K562 (cell line): ENCODE data around the gene NAA40. TPM values are rescaled to one million over a fixed set of nuclear protein-coding genes. Genes with fewer than 3 reads are reported as not detected.

Experiments used
- CHD2 ChIP-seq: IDR thresholded peaks from 2 replicates; pipeline ENCODE4 v1.6.1; 2011; ENCODE audit warnings: low read depth, low read length
- HCFC1 ChIP-seq: IDR thresholded peaks from 2 replicates; pipeline ENCODE4 v1.6.1; 2012; ENCODE audit warnings: low read depth, low read length, improper control_type of control experiment
- HDAC1 ChIP-seq, 2 experiments: fragments of 450-650 bp; IDR thresholded peaks; 2 replicates each; pipeline ENCODE4 v1.6.1; 2016 to 2017; ENCODE audit warnings: inconsistent platforms in 1 of 2, mild to moderate bottlenecking in 1 of 2, moderate library complexity in 1 of 2
- NFYB ChIP-seq: IDR thresholded peaks from 2 replicates; pipeline ENCODE4 v1.6.1; 2011; ENCODE audit warnings: mild to moderate bottlenecking, moderate library complexity; ENCODE audit not compliant: insufficient read length; ENCODE audit errors: extremely low read depth
- POLR2H ChIP-seq: IDR thresholded peaks from 2 replicates; pipeline ENCODE4 v1.6.1; 2016; ENCODE audit warnings: missing genetic modification characterization, low read depth, mild to moderate bottlenecking, control low read depth, missing compliant biosample characterization, moderate library complexity
- USF1 ChIP-seq: sonication (generic); formaldehyde crosslinking; IDR thresholded peaks from 2 replicates; pipeline ENCODE4 v1.9.0; 2022; ENCODE audit warnings: mild to moderate bottlenecking, missing genetic modification reagents
- ZMIZ1 ChIP-seq, 2 experiments: fragments of 150-350 bp in 1 of 2; IDR thresholded peaks; 2 replicates each; pipeline ENCODE4 v1.6.1; 2012 to 2016; ENCODE audit warnings: low read depth in 2 of 2, low read length in 2 of 2, mild to moderate bottlenecking in 1 of 2, moderate library complexity in 1 of 2
- ZNF583 ChIP-seq: fragments of 250-450 bp; sonication (Bioruptor Pico); IDR thresholded peaks from 2 replicates; pipeline ENCODE4 v1.4.0; 2020
- ZNF668 ChIP-seq: fragments of 250-450 bp; sonication (Bioruptor Pico); IDR thresholded peaks from 2 replicates; pipeline ENCODE4 v1.8.0; 2022; ENCODE audit warnings: mild to moderate bottlenecking, inconsistent platforms
- polyA plus RNA-seq, 8 experiments: library from polyadenylated mRNA; depleted of rRNA in 4 of 8; stranded (reverse) in 5 of 8; unstranded in 3 of 8; fragments of >200 nt; fragmentation: Nextera tagmentation in 2 of 8; fragmentation: Illumina TruSeq in 1 of 8; extraction: Ambion mirVana in 2 of 8; extraction: Trizol in 1 of 8; gene quantifications; 2 replicates each; pipeline versions ENCODE4 v1.2.1 to v1.2.3, GENCODE V29; 2011 to 2014; ENCODE audit warnings: inconsistent platforms in 1 of 8, missing spikeins in 1 of 8
- total RNA-seq, 7 experiments: library from RNA; depleted of rRNA in 6 of 7; stranded (reverse); fragments of >200 nt in 6 of 7; fragmentation: Illumina TruSeq in 2 of 7; extraction: Trizol in 2 of 7; gene quantifications; 2 replicates each; pipeline versions ENCODE4 v1.2.1 to v1.2.3, GENCODE V29; 2011 to 2021; ENCODE audit warnings: low replicate concordance in 1 of 7
- TF ChIP-seq, protein P1 (sequence below): fragments of 450-650 bp; IDR thresholded peaks from 2 replicates; pipeline ENCODE4 v1.6.1; 2016; ENCODE audit warnings: missing biosample characterization, missing genetic modification characterization
- TF ChIP-seq, protein P2 (sequence below), 2 experiments: fragments of 450-650 bp in 1 of 2; sonication (generic) in 1 of 2; formaldehyde crosslinking in 1 of 2; IDR thresholded peaks; 2 replicates each; pipeline versions ENCODE4 v1.7.1 to v1.9.0; 2016 to 2022; ENCODE audit warnings: inconsistent platforms in 1 of 2, mild to moderate bottlenecking in 1 of 2, missing genetic modification reagents in 1 of 2

NAA40 gene
- total and polyA plus RNA-seq, 9 of the 15 experiments (the other 6 are each of a cell fraction or from before 2014, with no cell fraction given): 6.2 to 39.0 (median 23.1) TPM

DNA sequence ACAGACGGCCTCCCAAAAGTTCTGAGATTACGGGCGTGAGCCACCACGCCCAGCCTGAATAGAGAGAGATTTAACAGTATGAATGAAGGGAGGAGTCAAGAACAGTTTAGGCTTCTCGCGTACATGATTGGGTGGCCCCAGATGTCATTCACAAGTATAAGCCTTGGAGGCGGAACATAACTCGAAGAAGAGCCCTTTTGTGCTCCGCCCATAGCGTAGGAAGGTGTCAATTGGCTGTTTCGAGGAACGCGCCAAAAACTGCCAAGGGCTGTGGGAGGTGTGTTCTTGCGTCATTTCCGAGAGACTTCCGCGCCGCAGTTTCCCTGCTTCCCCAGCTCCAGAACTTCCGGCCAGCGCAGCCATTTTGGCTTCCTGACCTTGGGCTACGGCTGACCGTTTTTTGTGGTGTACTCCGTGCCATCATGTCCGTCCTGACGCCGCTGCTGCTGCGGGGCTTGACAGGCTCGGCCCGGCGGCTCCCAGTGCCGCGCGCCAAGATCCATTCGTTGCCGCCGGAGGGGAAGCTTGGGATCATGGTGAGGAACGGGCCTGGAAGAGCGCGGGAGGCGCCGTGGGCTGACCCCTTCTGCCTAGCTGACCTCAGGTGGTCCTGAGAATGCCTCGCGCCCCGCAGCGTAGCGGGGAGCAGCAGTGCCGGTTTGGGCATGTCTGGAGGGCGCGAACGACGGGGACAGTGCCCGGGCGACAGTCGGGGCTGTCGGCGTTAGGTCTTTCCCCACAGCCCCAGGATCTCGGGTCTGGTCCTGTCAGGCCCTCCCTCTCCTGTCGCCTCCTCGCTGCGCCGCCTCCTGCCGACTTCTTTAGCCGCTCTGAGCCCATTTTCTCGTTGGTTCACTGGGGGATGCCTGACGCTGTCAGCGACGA, 35.7 kb downstream of the NAA40 start, which contains the start of gene COX8A (continued):
- TF ChIP-seq, protein P1, sequence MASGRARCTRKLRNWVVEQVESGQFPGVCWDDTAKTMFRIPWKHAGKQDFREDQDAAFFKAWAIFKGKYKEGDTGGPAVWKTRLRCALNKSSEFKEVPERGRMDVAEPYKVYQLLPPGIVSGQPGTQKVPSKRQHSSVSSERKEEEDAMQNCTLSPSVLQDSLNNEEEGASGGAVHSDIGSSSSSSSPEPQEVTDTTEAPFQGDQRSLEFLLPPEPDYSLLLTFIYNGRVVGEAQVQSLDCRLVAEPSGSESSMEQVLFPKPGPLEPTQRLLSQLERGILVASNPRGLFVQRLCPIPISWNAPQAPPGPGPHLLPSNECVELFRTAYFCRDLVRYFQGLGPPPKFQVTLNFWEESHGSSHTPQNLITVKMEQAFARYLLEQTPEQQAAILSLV: peak; percentile 43; the same call in 1 of the 2 replicates
- TF ChIP-seq ZNF583 (CRISPR knock-in tag) (0 out of 2 replicates have a peak, but pooled peaks have one; percentile 17), HCFC1 (peak; percentile 74), NFYB (peak; percentile 90), POLR2H (tag) (peak; percentile 88), HDAC1 (IDR thresholded peaks at IDR 0.05) (peak in 1 of 2 experiments; percentile 83; a peak in 2 of 4 replicates), ZNF668 (CRISPR knock-in tag) (no peak), ZMIZ1 (IDR thresholded peaks at IDR 0.05; ENCODE audit: low read depth in 2 of 2, low read length in 2 of 2) (peak in 1 of 2 experiments; percentile 19; a peak in 1 of 4 replicates), CHD2 (peak; percentile 40; the same call in 1 of the 2 replicates), USF1 (CRISPR knock-in tag) (0 out of 2 replicates have a peak, but pooled peaks have one; percentile 33)
- TF ChIP-seq, protein P2, sequence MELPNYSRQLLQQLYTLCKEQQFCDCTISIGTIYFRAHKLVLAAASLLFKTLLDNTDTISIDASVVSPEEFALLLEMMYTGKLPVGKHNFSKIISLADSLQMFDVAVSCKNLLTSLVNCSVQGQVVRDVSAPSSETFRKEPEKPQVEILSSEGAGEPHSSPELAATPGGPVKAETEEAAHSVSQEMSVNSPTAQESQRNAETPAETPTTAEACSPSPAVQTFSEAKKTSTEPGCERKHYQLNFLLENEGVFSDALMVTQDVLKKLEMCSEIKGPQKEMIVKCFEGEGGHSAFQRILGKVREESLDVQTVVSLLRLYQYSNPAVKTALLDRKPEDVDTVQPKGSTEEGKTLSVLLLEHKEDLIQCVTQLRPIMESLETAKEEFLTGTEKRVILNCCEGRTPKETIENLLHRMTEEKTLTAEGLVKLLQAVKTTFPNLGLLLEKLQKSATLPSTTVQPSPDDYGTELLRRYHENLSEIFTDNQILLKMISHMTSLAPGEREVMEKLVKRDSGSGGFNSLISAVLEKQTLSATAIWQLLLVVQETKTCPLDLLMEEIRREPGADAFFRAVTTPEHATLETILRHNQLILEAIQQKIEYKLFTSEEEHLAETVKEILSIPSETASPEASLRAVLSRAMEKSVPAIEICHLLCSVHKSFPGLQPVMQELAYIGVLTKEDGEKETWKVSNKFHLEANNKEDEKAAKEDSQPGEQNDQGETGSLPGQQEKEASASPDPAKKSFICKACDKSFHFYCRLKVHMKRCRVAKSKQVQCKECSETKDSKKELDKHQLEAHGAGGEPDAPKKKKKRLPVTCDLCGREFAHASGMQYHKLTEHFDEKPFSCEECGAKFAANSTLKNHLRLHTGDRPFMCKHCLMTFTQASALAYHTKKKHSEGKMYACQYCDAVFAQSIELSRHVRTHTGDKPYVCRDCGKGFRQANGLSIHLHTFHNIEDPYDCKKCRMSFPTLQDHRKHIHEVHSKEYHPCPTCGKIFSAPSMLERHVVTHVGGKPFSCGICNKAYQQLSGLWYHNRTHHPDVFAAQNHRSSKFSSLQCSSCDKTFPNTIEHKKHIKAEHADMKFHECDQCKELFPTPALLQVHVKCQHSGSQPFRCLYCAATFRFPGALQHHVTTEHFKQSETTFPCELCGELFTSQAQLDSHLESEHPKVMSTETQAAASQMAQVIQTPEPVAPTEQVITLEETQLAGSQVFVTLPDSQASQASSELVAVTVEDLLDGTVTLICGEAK (IDR thresholded peaks at IDR 0.05): peak; percentile 95
- TF ChIP-seq, protein P2 (CRISPR knock-in tag; IDR thresholded peaks at IDR 0.05): no peak
